IPS-20b (cell line): ENCODE data around the gene HEXD.

Experiments
- H3K27ac ChIP-seq: one replicate; pipeline ENCODE4 v1.5.1; 2013; ENCODE audit warnings: low read length
- H3K27me3 ChIP-seq: 2 replicates; pipeline ENCODE4 v1.6.1; 2013; ENCODE audit warnings: mild to moderate bottlenecking, low read length, inconsistent platforms; ENCODE audit not compliant: insufficient read depth
- H3K36me3 ChIP-seq: 2 replicates; pipeline ENCODE4 v1.6.1; 2013; ENCODE audit warnings: low read depth, mild to moderate bottlenecking, inconsistent platforms, low read length, moderate library complexity; ENCODE audit not compliant: insufficient read depth
- H3K4me1 ChIP-seq: 2 replicates; pipeline ENCODE4 v1.6.1; 2013; ENCODE audit warnings: mild to moderate bottlenecking, control low read depth, inconsistent platforms, low read length, moderate library complexity; ENCODE audit not compliant: insufficient read depth
- H3K4me3 ChIP-seq: 2 replicates; pipeline ENCODE4 v1.5.1; 2013; ENCODE audit warnings: mild to moderate bottlenecking, low read length, inconsistent platforms
- H3K9ac ChIP-seq: 2 replicates; pipeline ENCODE4 v1.6.1; 2013; ENCODE audit warnings: low read depth, mild to moderate bottlenecking, inconsistent platforms, low read length, moderate library complexity
- H3K9me3 ChIP-seq: 2 replicates; pipeline ENCODE4 v1.6.1; 2013; ENCODE audit warnings: mild to moderate bottlenecking, low read depth, low read length, inconsistent platforms; ENCODE audit not compliant: insufficient read depth

Gene HEXD

DNA sequence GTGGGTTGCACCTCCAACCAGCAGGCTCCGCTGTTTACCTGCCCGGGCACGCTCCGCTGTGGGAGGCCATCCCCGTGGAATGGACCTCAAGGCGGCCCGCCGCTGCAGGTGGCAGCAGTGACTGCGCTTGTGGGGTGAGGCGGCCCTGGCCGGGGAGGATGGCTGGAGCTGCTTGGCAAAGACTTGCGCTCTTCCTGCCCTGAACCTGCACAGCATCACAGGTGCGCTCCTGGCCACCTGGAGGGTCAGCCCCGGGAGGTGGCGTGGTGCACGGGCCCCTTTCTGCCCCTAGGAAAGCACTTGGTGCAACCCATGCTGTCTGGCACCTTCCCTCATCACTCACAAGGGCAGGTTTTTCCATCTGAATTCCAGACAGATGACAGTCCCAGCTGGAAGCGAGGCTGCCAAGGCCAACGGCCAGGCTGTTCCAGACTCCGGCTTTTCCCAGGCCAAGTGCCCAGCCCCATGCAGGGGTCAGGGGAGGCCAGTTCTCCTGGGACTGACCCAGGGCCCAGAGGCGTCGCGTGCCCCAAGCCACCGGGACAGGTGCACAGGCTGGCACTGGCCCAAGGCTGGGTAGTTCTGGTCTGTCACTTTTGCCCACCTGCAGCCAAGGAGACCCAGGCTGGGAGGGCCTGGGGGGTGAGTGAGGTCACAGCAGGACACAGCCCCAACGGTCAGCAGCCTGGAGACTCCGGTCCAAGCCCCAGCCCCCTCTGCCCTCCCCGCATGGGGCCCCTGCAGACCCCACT lies 33.2 kb upstream of the HEXD start:
- no peak overlapping the region for H3K9ac ChIP-seq

GRCh38 chr17:82385559-82386254 lies 32.4 kb upstream of the HEXD start:
- Histone ChIP-seq H3K4me1 (peaks cover 4% of the 10 kb centered on the region; the same call in 1 of the 2 replicates), H3K36me3 (no peaks in the 10 kb centered on the region), H3K9ac (no peak overlapping the region), H3K4me3 (no peak overlapping the region), H3K9me3 (no peaks in the 10 kb centered on the region), H3K27ac (no peak overlapping the region), H3K27me3 (no peaks in the 10 kb centered on the region)

More for the DNA sequence above, 33.2 kb upstream of the HEXD start:
- Histone ChIP-seq H3K27me3 (no peaks in the 10 kb centered on the region), H3K27ac (no peak overlapping the region), H3K9me3 (no peaks in the 10 kb centered on the region), H3K36me3 (no peaks in the 10 kb centered on the region), H3K4me1 (peaks cover 4% of the 10 kb centered on the region; the same call in 1 of the 2 replicates), H3K4me3 (no peak overlapping the region)

DNA sequence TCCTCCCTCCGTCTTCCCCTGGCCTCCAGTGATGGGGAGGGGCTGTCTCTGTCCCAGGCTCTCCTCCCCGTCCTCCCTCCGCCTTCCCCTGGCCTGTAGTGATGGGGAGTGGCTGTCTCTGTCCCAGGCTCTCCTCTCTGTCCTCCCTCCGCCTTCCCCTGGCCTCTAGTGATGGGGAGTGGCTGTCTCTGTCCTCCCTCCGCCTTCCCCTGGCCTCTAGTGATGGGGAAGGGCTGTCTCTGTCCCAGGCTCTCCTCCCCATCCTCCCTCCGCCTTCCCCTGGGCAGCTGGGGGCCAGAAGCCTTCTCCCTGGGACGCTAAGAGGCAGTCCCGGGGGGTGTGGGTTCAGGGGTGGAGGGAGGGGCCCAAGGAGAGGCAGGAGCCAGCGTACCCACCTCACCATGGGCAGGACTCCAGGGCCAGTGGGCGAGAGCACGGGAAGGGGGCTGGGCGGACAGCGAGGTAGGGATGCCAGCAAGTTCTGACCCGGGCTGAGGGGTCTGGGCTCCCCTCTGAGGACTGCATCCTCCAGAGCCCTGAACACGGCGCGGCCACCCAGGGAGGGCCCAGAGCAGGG lies 31.8 kb upstream of the HEXD start:
- no peak overlapping the region for H3K27ac ChIP-seq
- H3K9me3 ChIP-seq = no peaks in the 10 kb centered on the region
- peaks cover 4% of the 10 kb centered on the region; the same call in 1 of the 2 replicates for H3K4me1 ChIP-seq
- no peak overlapping the region for H3K4me3 ChIP-seq
- no peak overlapping the region for H3K9ac ChIP-seq
- H3K36me3 ChIP-seq = no peaks in the 10 kb centered on the region
- no peaks in the 10 kb centered on the region for H3K27me3 ChIP-seq

GRCh38 chr17:82386881-82387704 lies 31.1 kb upstream of the HEXD start:
- Histone ChIP-seq H3K27ac (no peak overlapping the region), H3K9ac (no peak overlapping the region), H3K4me3 (no peak overlapping the region)

GRCh38 chr17:82387705-82388106 lies 30.4 kb upstream of the HEXD start:
- Histone ChIP-seq H3K9me3 (no peaks in the 10 kb centered on the region), H3K36me3 (no peaks in the 10 kb centered on the region), H3K4me3 (no peak overlapping the region), H3K4me1 (peaks cover 4% of the 10 kb centered on the region; the same call in 1 of the 2 replicates), H3K27me3 (no peaks in the 10 kb centered on the region), H3K9ac (no peak overlapping the region), H3K27ac (no peak overlapping the region)

More at GRCh38 chr17:82386881-82387704, 31.1 kb upstream of the HEXD start:
- Histone ChIP-seq H3K4me1 (peaks cover 4% of the 10 kb centered on the region; the same call in 1 of the 2 replicates), H3K9me3 (no peaks in the 10 kb centered on the region), H3K27me3 (no peaks in the 10 kb centered on the region), H3K36me3 (no peaks in the 10 kb centered on the region)

GRCh38 chr17:82388223-82388921 lies 29.8 kb upstream of the HEXD start:
- no peaks in the 10 kb centered on the region for H3K27me3 ChIP-seq
- no peaks in the 10 kb centered on the region; the same call in none of the 2 replicates for H3K36me3 ChIP-seq
- no peak overlapping the region for H3K27ac ChIP-seq
- no peak overlapping the region for H3K9ac ChIP-seq
- no peak overlapping the region for H3K4me3 ChIP-seq
- no peaks in the 10 kb centered on the region for H3K9me3 ChIP-seq
- peaks cover 4% of the 10 kb centered on the region; the same call in 1 of the 2 replicates for H3K4me1 ChIP-seq

- H3K9me3 ChIP-seq = no peaks in the 10 kb centered on the region
- no peak overlapping the region for H3K9ac ChIP-seq
- H3K36me3 ChIP-seq = no peaks in the 10 kb centered on the region; the same call in none of the 2 replicates
- H3K4me3 ChIP-seq = no peak overlapping the region
- no peak overlapping the region for H3K27ac ChIP-seq
- peaks cover 4% of the 10 kb centered on the region; the same call in 1 of the 2 replicates for H3K4me1 ChIP-seq
- H3K27me3 ChIP-seq = no peaks in the 10 kb centered on the region
Measured at GRCh38 chr17:82388922-82389283, 29.2 kb upstream of the HEXD start.

GRCh38 chr17:82389379-82389778 lies 28.8 kb upstream of the HEXD start:
- Histone ChIP-seq H3K9ac (no peak overlapping the region), H3K27me3 (no peaks in the 10 kb centered on the region), H3K27ac (no peak overlapping the region), H3K9me3 (no peaks in the 10 kb centered on the region), H3K36me3 (no peaks in the 10 kb centered on the region; the same call in none of the 2 replicates), H3K4me3 (no peak overlapping the region), H3K4me1 (peaks cover 4% of the 10 kb centered on the region; the same call in 1 of the 2 replicates)

DNA sequence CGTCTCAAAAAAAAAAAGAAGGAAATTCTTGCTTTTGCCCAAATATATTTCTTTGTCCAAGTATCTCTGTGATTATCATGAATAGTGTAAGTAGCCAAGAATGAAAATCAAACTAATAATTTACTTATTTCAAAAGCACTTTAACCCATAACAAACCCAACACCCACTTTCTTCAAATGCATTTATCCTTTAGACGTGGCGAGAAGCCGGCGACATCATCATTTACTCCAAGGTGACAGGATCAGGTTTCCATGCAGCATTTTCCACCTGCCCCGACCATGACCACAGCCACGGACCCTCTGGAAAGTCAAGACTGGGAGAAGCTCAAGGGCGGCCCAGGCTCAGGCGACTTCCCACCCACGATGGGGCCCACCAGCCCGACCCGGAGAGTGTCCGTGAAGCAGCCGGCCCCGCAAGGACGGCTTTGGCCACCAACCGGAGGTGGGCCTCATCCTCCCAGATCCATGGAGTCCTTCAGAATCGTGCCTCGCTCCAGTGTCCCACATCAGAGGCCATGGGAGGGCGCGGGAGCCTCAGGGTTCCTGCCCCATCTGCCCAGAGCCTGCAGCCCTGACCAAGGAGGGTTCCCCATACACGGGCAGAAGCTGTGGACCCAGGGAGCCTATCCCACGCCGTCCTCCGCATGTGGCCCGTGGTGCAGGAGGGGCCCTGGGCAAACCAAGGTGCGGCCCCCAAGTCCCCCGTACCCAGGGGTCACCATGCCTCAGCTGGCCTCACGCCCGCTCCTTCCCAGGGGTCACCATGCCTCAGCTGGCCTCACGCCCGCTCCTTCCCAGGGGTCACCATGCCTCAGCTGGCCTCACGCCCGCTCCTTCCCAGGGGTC lies 27.9 kb upstream of the HEXD start:
- Histone ChIP-seq H3K4me3 (no peak overlapping the region), H3K4me1 (no peaks in the 10 kb centered on the region), H3K27ac (no peak overlapping the region), H3K27me3 (no peaks in the 10 kb centered on the region), H3K9me3 (no peaks in the 10 kb centered on the region), H3K36me3 (no peaks in the 10 kb centered on the region; the same call in none of the 2 replicates), H3K9ac (no peak overlapping the region)

DNA sequence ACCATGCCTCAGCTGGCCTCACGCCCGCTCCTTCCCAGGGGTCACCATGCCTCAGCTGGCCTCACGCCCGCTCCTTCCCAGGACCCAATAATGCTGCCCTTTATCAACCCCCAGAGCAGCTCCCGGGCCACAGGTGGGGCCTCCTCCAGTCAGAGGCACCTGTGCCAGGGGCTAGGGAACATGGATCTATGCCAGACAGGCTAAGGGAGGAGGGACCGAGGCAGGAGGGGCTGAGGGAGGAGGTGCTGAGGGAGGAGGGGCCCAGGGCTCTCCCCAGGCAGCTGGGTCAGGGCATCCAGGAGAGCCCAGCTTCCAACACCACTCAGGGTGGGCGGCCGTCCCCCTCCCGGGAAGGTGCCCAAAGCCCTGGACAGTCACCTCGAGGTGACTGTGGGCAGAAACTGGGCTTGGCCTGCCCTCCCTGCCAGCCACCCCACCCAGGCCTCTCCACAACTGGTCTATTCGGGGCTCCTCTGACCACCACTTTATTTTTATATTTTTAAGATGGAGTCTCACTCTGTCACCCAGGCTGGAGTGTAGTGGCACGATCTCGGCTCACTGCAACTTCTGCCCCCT lies 27.2 kb upstream of the HEXD start:
- Histone ChIP-seq H3K9ac (no peak overlapping the region), H3K27ac (no peak overlapping the region), H3K4me1 (no peaks in the 10 kb centered on the region), H3K36me3 (no peaks in the 10 kb centered on the region; the same call in none of the 2 replicates), H3K27me3 (no peaks in the 10 kb centered on the region), H3K4me3 (no peak overlapping the region), H3K9me3 (no peaks in the 10 kb centered on the region)
